Measurements from ENCODE around the gene WSCD2. TPM values are rescaled to one million over a fixed set of nuclear protein-coding genes. Genes with fewer than 3 reads are reported as not detected.

The WSCD2 gene
- total RNA-seq, 2 donors from 2014 or later, result 0.26 to 1.3 TPM

- TF ChIP-seq POLR2A (IDR thresholded peaks at IDR 0.05), result no peak
- TF ChIP-seq, protein P1, sequence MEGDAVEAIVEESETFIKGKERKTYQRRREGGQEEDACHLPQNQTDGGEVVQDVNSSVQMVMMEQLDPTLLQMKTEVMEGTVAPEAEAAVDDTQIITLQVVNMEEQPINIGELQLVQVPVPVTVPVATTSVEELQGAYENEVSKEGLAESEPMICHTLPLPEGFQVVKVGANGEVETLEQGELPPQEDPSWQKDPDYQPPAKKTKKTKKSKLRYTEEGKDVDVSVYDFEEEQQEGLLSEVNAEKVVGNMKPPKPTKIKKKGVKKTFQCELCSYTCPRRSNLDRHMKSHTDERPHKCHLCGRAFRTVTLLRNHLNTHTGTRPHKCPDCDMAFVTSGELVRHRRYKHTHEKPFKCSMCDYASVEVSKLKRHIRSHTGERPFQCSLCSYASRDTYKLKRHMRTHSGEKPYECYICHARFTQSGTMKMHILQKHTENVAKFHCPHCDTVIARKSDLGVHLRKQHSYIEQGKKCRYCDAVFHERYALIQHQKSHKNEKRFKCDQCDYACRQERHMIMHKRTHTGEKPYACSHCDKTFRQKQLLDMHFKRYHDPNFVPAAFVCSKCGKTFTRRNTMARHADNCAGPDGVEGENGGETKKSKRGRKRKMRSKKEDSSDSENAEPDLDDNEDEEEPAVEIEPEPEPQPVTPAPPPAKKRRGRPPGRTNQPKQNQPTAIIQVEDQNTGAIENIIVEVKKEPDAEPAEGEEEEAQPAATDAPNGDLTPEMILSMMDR (IDR thresholded peaks at IDR 0.05), result no peak
- Histone ChIP-seq H3K4me1 (no peaks in the 10 kb centered on the region), H3K27ac (no peak overlapping the region), H3K27me3 (no peaks in the 10 kb centered on the region), H3K36me3 (replicated peaks in 1 of 2; ENCODE audit: insufficient read depth in 1 of 2, low read depth in 2 of 2) (no peaks in the 10 kb centered on the region), H3K9me3 (no peaks in the 10 kb centered on the region), H3K4me3 (no peak overlapping the region)
- ATAC-seq (no peak), DNase-seq (no peak)
- intact Hi-C loops (cut with DNase I), result no loop called here
- 28 to 44% methylated on average over 2 of the region's 2 CpGs for WGBS, 2 donors
Measured at GRCh38 chr12:108285016-108285415, 155.9 kb downstream of the WSCD2 start.

DNA sequence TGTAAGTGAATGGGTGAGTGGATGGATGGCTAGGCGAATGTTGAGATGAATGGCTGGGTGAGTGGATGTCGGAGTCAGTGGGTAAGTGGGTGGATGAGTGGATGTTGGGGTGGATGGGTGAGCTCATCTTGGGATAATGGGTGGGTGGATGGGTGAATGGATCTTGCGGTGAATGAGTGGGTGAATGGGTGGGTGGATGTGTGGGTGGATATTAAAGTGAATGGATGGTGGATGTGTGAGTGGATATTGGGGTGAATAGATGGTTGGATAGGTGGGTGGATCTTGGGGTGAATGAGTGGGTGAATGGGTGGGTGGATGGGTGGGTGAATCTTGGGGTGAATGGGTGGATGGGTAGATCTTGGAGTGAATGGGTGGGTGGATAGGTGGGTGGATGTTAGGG lies 158.1 kb downstream of the WSCD2 start:
- Histone ChIP-seq H3K27me3 (no peaks in the 10 kb centered on the region), H3K4me1 (no peaks in the 10 kb centered on the region), H3K36me3 (replicated peaks in 1 of 2; ENCODE audit: insufficient read depth in 1 of 2, low read depth in 2 of 2) (no peaks in the 10 kb centered on the region), H3K9me3 (no peaks in the 10 kb centered on the region), H3K4me3 (no peak overlapping the region), H3K27ac (no peak overlapping the region)
- intact Hi-C loops (cut with DNase I), result no loop called here
- no peak for DNase-seq
- ATAC-seq, result no peak
- 76 to 79% methylated on average over 3 of the region's 3 CpGs for WGBS, 2 donors
- TF ChIP-seq, protein P1 (IDR thresholded peaks at IDR 0.05), result no peak
- TF ChIP-seq POLR2A (IDR thresholded peaks at IDR 0.05), result no peak

GRCh38 chr12:108289350-108290161 lies 160.5 kb downstream of the WSCD2 start:
- ATAC-seq, result peak; percentile 52
- H3K9me3 ChIP-seq, result no peaks in the 10 kb centered on the region
- H3K4me3 ChIP-seq, result no peak overlapping the region
- H3K27me3 ChIP-seq, result no peaks in the 10 kb centered on the region
- no peaks in the 10 kb centered on the region for H3K36me3 ChIP-seq (replicated peaks in 1 of 2; ENCODE audit: insufficient read depth in 1 of 2, low read depth in 2 of 2)
- DNase-seq, result peak in 2 of 4 donors; percentile 21 to 22
- 48 to 51% methylated on average over 11 of the region's 11 CpGs for WGBS, 2 donors
- no peak overlapping the region for H3K27ac ChIP-seq
- TF ChIP-seq, protein P1 (IDR thresholded peaks at IDR 0.05), result no peak
- no peak for TF ChIP-seq POLR2A (IDR thresholded peaks at IDR 0.05)
- intact Hi-C loops (cut with DNase I), result no loop called here
- H3K4me1 ChIP-seq, result no peaks in the 10 kb centered on the region

DNA sequence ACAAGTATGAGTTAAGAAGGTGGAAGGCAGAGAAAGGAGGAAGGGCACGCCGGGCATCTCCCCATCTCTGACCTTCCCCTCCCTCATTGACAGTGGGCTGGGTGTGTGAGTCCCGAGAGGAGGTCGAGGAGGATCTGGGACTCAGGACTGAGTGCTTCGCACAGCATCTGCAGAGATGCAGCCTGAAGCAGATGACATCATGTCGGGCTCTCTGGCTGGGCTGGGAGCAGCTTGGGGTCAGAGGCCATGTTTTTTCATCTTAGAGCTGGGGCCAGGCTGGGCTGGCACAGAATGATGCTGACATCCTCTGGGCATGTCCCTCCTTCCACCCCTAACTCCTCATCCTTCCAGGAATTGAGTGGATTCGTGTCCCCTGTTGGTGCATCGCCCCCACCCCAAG lies 166.6 kb downstream of the WSCD2 start:
- intact Hi-C loops (cut with DNase I), result no loop called here
- H3K4me3 ChIP-seq, result no peak overlapping the region
- H3K9me3 ChIP-seq, result no peaks in the 10 kb centered on the region
- no peaks in the 10 kb centered on the region for H3K36me3 ChIP-seq (replicated peaks in 1 of 2; ENCODE audit: insufficient read depth in 1 of 2, low read depth in 2 of 2)
- 37 to 45% methylated on average over 8 of the region's 8 CpGs for WGBS, 2 donors
- DNase-seq (no peak), ATAC-seq (no peak)
- H3K4me1 ChIP-seq, result no peaks in the 10 kb centered on the region
- TF ChIP-seq, protein P1 (IDR thresholded peaks at IDR 0.05), result no peak
- TF ChIP-seq POLR2A (IDR thresholded peaks at IDR 0.05), result no peak
- H3K27ac ChIP-seq, result no peak overlapping the region
- H3K27me3 ChIP-seq, result no peaks in the 10 kb centered on the region

- TF ChIP-seq POLR2A (IDR thresholded peaks at IDR 0.05), result no peak
- TF ChIP-seq, protein P1 (IDR thresholded peaks at IDR 0.05), result no peak
- no peak overlapping the region for H3K27ac ChIP-seq
- no peaks in the 10 kb centered on the region for H3K27me3 ChIP-seq
- intact Hi-C loops (cut with DNase I), result no loop called here
- no peaks in the 10 kb centered on the region for H3K36me3 ChIP-seq (replicated peaks in 1 of 2; ENCODE audit: insufficient read depth in 1 of 2, low read depth in 2 of 2)
- WGBS, 2 donors, result 44 to 56% methylated on average over 3 of the region's 3 CpGs
- peaks cover 2% of the 10 kb centered on the region for H3K4me1 ChIP-seq
- no peak overlapping the region for H3K4me3 ChIP-seq
- H3K9me3 ChIP-seq, result no peaks in the 10 kb centered on the region
- no peak for ATAC-seq
- no peak for DNase-seq
Measured at GRCh38 chr12:108296945-108297344, 167.9 kb downstream of the WSCD2 start.

All from body of pancreas (tissue), 4 donors.